ENCODE data around the gene COL15A1.

COL15A1 gene

GRCh38 chr9:98964201-98964600 lies 20.5 kb downstream of the COL15A1 start:
- Histone ChIP-seq H3K36me3 (ENCODE audit: control insufficient read depth, low read length) (no peaks in the 10 kb centered on the region), H3K4me3 (ENCODE audit: low read length) (no peak overlapping the region), H3K27ac (ENCODE audit: low read depth, low read length) (no peak overlapping the region), H4K20me1 (ENCODE audit: control insufficient read depth, insufficient read depth, low read depth, low read length) (no peaks in the 10 kb centered on the region), H3K4me1 (ENCODE audit: control insufficient read depth, low read length) (no peaks in the 10 kb centered on the region), H3K27me3 (ENCODE audit: control insufficient read depth, low read length) (peaks cover 13% of the 10 kb centered on the region), H3F3A (ENCODE audit: control insufficient read depth, insufficient read depth) (no peaks in the 10 kb centered on the region), H3K9me3 (ENCODE audit: control insufficient read depth, insufficient read depth, low read length) (no peaks in the 10 kb centered on the region), H3K4me2 (ENCODE audit: low read length) (no peak overlapping the region), H3K9me2 (replicated peaks; ENCODE audit: control insufficient read depth, low read length) (no peaks in the 10 kb centered on the region), H3K79me2 (ENCODE audit: control insufficient read depth, low read length) (no peaks in the 10 kb centered on the region)
- TF ChIP-seq EZH2phosphoT487 (IDR thresholded peaks at IDR 0.05; ENCODE audit: borderline replicate concordance, low read length) (no peak), CTCF (IDR thresholded peaks at IDR 0.05; ENCODE audit: low read depth, low read length, poor library complexity, severe bottlenecking) (no peak)

DNA sequence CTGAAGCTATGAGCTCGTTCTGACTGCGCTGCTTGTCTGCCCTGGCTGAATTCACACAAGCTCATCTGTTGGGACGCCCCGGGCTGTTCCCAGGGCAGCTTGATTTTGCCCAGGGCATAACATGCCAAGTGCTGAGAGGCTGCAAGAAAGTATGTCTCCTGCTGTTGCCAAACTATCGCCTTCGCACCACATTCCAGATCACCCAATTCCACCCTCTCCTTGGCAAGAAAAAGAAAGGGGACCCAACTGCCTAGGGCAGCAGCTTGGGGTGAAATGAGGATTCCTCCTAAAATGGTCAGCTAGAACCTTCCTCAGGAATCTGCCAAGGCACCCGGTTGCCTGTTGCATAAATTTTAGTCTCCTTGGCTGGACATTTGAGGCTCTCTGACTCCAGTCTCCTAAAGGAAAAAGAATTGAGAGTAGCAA lies 21.2 kb downstream of the COL15A1 start:
- H4K20me1 ChIP-seq (ENCODE audit: control insufficient read depth, insufficient read depth, low read depth, low read length): no peaks in the 10 kb centered on the region
- no peak overlapping the region for H3K4me2 ChIP-seq (ENCODE audit: low read length)
- no peaks in the 10 kb centered on the region for H3K36me3 ChIP-seq (ENCODE audit: control insufficient read depth, low read length)
- no peaks in the 10 kb centered on the region for H3K9me2 ChIP-seq (replicated peaks; ENCODE audit: control insufficient read depth, low read length)
- H3K9me3 ChIP-seq (ENCODE audit: control insufficient read depth, insufficient read depth, low read length): no peaks in the 10 kb centered on the region
- TF ChIP-seq CTCF (IDR thresholded peaks at IDR 0.05; ENCODE audit: low read depth, low read length, poor library complexity, severe bottlenecking) (no peak), EZH2phosphoT487 (IDR thresholded peaks at IDR 0.05; ENCODE audit: borderline replicate concordance, low read length) (no peak)
- H3K79me2 ChIP-seq (ENCODE audit: control insufficient read depth, low read length): no peaks in the 10 kb centered on the region
- H3K27me3 ChIP-seq (ENCODE audit: control insufficient read depth, low read length): peaks cover 13% of the 10 kb centered on the region
- no peak overlapping the region for H3K4me3 ChIP-seq (ENCODE audit: low read length)
- no peaks in the 10 kb centered on the region for H3F3A ChIP-seq (ENCODE audit: control insufficient read depth, insufficient read depth)
- no peaks in the 10 kb centered on the region for H3K4me1 ChIP-seq (ENCODE audit: control insufficient read depth, low read length)
- no peak overlapping the region for H3K27ac ChIP-seq (ENCODE audit: low read depth, low read length)

GRCh38 chr9:98966676-98967075 lies 23.0 kb downstream of the COL15A1 start:
- Histone ChIP-seq H3K27me3 (ENCODE audit: control insufficient read depth, low read length) (0 out of 2 replicates have a peak, but pooled peaks cover 10% of the 10 kb centered on the region), H3K9me2 (replicated peaks; ENCODE audit: control insufficient read depth, low read length) (no peaks in the 10 kb centered on the region), H3K36me3 (ENCODE audit: control insufficient read depth, low read length) (no peaks in the 10 kb centered on the region), H3K4me1 (ENCODE audit: control insufficient read depth, low read length) (no peaks in the 10 kb centered on the region), H4K20me1 (ENCODE audit: control insufficient read depth, insufficient read depth, low read depth, low read length) (no peaks in the 10 kb centered on the region), H3K9me3 (ENCODE audit: control insufficient read depth, insufficient read depth, low read length) (no peaks in the 10 kb centered on the region), H3K27ac (ENCODE audit: low read depth, low read length) (no peak overlapping the region), H3K4me3 (ENCODE audit: low read length) (no peak overlapping the region), H3K79me2 (ENCODE audit: control insufficient read depth, low read length) (no peaks in the 10 kb centered on the region), H3K4me2 (ENCODE audit: low read length) (no peak overlapping the region), H3F3A (ENCODE audit: control insufficient read depth, insufficient read depth) (no peaks in the 10 kb centered on the region)
- TF ChIP-seq CTCF (IDR thresholded peaks at IDR 0.05; ENCODE audit: low read depth, low read length, poor library complexity, severe bottlenecking) (no peak), EZH2phosphoT487 (IDR thresholded peaks at IDR 0.05; ENCODE audit: borderline replicate concordance, low read length) (no peak)
